Thymus (tissue), 11 donors: ENCODE data around the gene INIP. TPM values are rescaled to one million over a fixed set of nuclear protein-coding genes. Genes with fewer than 3 reads are reported as not detected.
A peak's percentile ranks its signal among the peaks of the same experiment; 100 is the strongest.

Experiments
- DNase-seq, 9 donors: peaks; one replicate each; pipeline ENCODE4 v3.0.0-alpha.2; 2013; ENCODE audit warnings: low spot score in 9 of 9, low read depth in 6 of 9, missing footprints in 1 of 9
- H3K27ac ChIP-seq, 2 donors: one replicate each; pipeline ENCODE4 v1.5.1; 2013; ENCODE audit warnings: control low read depth in 1 of 2, low read depth in 1 of 2, low read length in 1 of 2, mild to moderate bottlenecking in 1 of 2, moderate library complexity in 1 of 2
- H3K27me3 ChIP-seq, 2 donors: one replicate each; pipeline ENCODE4 v1.5.1; 2013; ENCODE audit warnings: low read length in 1 of 2; ENCODE audit not compliant: control insufficient read depth in 2 of 2, insufficient read depth in 1 of 2
- H3K36me3 ChIP-seq, 2 donors: one replicate each; pipeline ENCODE4 v1.5.1; 2013; ENCODE audit warnings: low read length in 1 of 2, mild to moderate bottlenecking in 1 of 2, moderate library complexity in 1 of 2; ENCODE audit not compliant: control insufficient read depth in 2 of 2, insufficient read depth in 2 of 2
- H3K4me1 ChIP-seq, 2 donors: one replicate each; pipeline ENCODE4 v1.5.1; 2013; ENCODE audit warnings: low read length in 2 of 2; ENCODE audit not compliant: control insufficient read depth in 2 of 2, insufficient read depth in 2 of 2
- H3K4me3 ChIP-seq, 2 donors: one replicate each; pipeline ENCODE4 v1.5.1; 2013; ENCODE audit warnings: low read length in 2 of 2, control low read depth in 1 of 2, mild to moderate bottlenecking in 1 of 2
- H3K9me3 ChIP-seq, 2 donors: one replicate each; pipeline ENCODE4 v1.5.1; 2013; ENCODE audit warnings: low read length in 1 of 2, mild to moderate bottlenecking in 1 of 2; ENCODE audit not compliant: control insufficient read depth in 2 of 2, insufficient read depth in 1 of 2
- WGBS: extraction: QIAGEN DNeasy Blood & Tissue Kit; methylation state at CpG from one replicate; pipeline ENCODE4 v1.1.7; 2013; 5-methylcytosine and 5-hydroxymethylcytosine counted together
- polyA plus RNA-seq: library from polyadenylated mRNA; stranded (reverse); fragments of 200-250 nt; gene quantifications from one replicate; pipeline ENCODE4 v1.2.3, GENCODE V29; 2013
- total RNA-seq: library from RNA; stranded (reverse); fragments of 120-200 nt; gene quantifications from one replicate; pipeline ENCODE4 v1.2.4, GENCODE V29; 2013
- donor health status: healthy.

INIP gene
- total and polyA plus RNA-seq, 2 donors, result 21.1 to 23.0 TPM

DNA sequence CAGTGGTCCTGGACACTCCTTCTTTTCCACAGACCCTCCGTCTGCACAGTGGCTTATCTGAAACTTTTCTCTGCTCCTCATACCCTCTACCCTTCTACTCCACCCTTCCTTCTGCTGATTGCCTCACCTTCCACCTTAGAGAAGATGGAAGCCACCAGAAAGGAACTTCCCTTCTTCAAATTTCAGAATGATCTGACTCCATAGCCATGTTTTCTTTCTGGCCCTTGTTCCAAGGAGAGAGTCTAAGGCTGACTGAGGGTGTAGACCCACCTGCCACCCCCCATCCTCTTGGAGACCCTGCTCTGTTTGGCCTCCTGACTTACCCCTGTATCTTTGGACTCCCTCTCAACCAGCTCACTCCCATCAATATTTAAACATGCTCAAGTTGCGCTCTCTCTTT lies 40.0 kb upstream of the INIP start:
- H3K27ac ChIP-seq, result no peak overlapping the region
- no peaks in the 10 kb centered on the region for H3K27me3 ChIP-seq
- 94% methylated on average over 2 of the region's 2 CpGs for WGBS
- DNase-seq, result no peak
- no peaks in the 10 kb centered on the region for H3K36me3 ChIP-seq
- no peaks in the 10 kb centered on the region for H3K9me3 ChIP-seq
- H3K4me1 ChIP-seq, result peaks cover 7 to 12% of the 10 kb centered on the region in 2 donors
- no peak overlapping the region for H3K4me3 ChIP-seq

DNA sequence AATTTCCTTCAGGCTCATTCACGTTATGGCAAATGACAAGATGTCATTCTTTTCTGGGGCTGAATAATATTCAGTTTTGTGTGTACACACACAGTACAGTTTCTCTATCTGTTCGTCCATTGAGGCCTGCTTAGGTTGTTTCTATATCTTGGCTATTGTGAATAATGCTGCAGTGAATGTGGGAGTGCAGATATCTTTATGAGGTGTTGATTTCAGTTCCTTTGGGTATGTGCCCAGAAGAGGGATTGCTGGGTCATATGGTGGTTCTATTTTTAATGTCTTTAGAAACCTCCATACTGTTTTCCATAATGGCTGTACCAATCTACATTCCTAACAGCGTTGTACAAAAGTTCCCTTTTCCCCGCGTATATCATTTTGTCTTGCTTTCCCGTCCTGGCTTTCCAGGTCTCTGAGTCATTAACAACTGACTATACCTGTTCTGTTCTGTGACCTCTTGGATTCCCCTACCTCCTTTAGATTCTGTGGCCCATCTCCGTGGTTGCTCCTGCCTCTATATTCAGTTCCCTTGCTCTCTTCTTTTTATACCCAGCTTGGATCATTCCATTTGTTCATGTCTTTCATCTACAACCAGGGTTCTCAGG lies 39.5 kb upstream of the INIP start:
- DNase-seq, result no peak
- H3K27me3 ChIP-seq, result no peaks in the 10 kb centered on the region
- WGBS, result 89% methylated on average over 7 of the region's 7 CpGs
- no peaks in the 10 kb centered on the region for H3K36me3 ChIP-seq
- H3K9me3 ChIP-seq, result no peaks in the 10 kb centered on the region
- no peak overlapping the region for H3K27ac ChIP-seq
- no peak overlapping the region for H3K4me3 ChIP-seq
- peaks cover 7 to 15% of the 10 kb centered on the region in 2 donors for H3K4me1 ChIP-seq

DNA sequence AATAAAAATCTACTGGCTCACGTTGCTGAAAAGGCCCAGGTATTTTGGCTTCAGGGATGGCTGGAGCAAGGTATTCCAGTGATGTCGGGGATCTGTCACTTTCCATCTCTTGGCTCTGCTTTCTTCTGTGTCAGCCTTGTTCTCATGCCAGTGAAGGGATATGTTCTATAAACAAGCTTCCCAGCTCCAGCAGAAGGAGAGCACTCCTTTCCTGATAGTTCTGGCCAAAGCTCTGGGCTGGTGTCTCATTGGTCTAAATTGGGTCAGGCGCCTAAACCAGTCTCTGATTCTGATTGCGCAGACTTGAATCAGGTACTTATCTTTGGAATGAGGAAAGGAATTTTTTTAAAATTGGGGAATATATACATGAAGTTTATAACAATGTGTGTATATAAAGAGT lies 37.8 kb upstream of the INIP start:
- Histone ChIP-seq H3K27ac (no peak overlapping the region), H3K4me1 (peaks cover 14 to 27% of the 10 kb centered on the region in 2 donors), H3K27me3 (peaks cover 0 to 2% of the 10 kb centered on the region in 2 donors), H3K4me3 (no peak overlapping the region), H3K9me3 (no peaks in the 10 kb centered on the region), H3K36me3 (no peaks in the 10 kb centered on the region)
- no peak for DNase-seq
- WGBS, result 96% methylated on average over 4 of the region's 4 CpGs

DNA sequence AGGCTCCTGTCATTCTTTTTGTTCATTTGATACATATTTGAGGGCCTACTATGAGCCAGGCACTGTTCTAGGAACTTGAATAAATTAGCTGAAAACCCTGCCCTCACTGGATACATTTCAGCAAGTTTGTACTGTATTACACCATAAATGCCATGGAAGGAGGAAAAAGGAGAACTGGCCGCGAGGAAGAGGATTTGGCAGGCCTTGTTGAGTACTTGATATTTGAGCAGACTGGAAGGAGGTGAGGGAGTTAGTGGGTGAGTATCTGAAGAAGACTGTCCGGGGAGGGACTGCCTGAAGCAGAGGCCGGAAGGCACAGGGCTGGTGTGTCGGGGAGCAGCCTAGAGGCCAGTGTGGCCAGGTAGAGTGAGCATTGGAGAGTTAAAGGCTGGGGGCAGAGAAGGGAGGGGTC lies 37.1 kb upstream of the INIP start:
- WGBS, result 85% methylated on average over 5 of the region's 5 CpGs
- no peaks in the 10 kb centered on the region for H3K36me3 ChIP-seq
- DNase-seq, result no peak
- no peak overlapping the region for H3K4me3 ChIP-seq
- H3K9me3 ChIP-seq, result no peaks in the 10 kb centered on the region
- H3K27ac ChIP-seq, result no peak overlapping the region
- H3K27me3 ChIP-seq, result peaks cover 0 to 2% of the 10 kb centered on the region in 2 donors
- H3K4me1 ChIP-seq, result peaks cover 15 to 30% of the 10 kb centered on the region in 2 donors

- Histone ChIP-seq H3K27me3 (peaks cover 0 to 2% of the 10 kb centered on the region in 2 donors), H3K4me3 (no peak overlapping the region), H3K27ac (no peak overlapping the region), H3K4me1 (peaks cover 16 to 35% of the 10 kb centered on the region in 2 donors), H3K36me3 (no peaks in the 10 kb centered on the region), H3K9me3 (no peaks in the 10 kb centered on the region)
- DNase-seq, result peak in 2 of 9 donors; percentile 19 to 51
- 65% methylated on average over 3 of the region's 3 CpGs for WGBS
These were observed 36.7 kb upstream of the INIP start for GRCh38 chr9:112754578-112754977.

DNA sequence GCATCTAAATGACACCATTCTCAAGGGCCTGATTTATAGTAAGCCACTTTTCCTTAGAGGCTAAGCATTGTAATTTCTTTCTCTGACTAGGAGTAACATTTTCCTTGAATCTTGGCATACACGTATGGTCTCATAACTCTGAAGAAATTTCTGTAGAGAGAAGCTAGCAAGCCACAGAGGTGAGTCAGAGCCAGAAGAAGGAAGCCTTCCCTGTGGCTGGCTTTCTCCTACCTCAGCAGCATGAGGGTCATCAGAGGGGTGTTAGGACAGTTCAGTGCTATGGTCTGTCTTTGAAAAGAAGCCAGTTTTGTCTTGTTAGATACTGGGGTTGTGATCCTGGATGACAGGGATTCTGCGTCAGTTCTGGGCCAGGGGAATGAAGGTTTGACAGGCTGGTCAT lies 35.8 kb upstream of the INIP start:
- H3K27ac ChIP-seq, result no peak overlapping the region
- no peaks in the 10 kb centered on the region for H3K36me3 ChIP-seq
- DNase-seq, result no peak
- peaks cover 16 to 35% of the 10 kb centered on the region in 2 donors for H3K4me1 ChIP-seq
- no peaks in the 10 kb centered on the region for H3K9me3 ChIP-seq
- no peak overlapping the region for H3K4me3 ChIP-seq
- peaks cover 0 to 2% of the 10 kb centered on the region in 2 donors for H3K27me3 ChIP-seq
- WGBS, result 95% methylated on average over 2 of the region's 2 CpGs

DNA sequence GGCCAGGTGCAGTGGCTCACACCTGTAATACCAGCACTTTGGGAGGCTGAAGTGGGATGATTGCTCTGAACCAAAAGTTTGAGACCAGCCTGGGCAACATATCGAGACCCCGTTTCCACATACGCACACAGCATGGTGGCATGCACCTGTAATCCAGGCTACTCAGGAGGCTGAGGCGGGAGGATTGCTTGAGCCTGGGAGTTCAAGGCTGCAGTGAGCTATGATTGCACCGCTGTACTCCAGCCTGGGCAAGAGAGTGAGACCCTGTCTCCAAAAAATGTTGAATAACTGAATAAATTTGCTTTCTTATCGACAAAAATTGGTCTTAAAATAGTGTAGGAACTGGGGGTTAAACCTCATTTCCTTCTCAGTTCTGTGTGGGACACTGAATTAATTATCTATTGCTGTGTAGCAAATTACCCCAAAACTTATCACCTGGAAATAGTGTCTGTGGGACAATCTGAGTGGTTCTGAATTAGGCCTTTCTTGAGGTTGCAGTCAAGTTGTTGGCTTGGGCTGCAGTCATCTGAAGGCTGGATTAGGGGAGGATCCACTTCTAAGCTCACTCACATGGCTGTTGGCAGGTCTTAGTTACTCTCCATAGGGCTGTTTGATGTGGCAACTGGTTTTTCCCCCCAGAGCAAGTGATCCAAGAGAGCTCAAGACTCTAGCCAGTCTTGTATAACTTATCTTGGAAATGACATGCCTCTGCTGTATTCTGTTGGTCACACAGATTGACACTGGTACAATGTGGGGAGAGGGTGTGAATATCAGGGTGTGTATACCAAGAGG lies 34.6 kb upstream of the INIP start:
- 81% methylated on average over 6 of the region's 6 CpGs for WGBS
- H3K27ac ChIP-seq, result no peak overlapping the region
- H3K4me1 ChIP-seq, result peaks cover 16 to 35% of the 10 kb centered on the region in 2 donors

DNA sequence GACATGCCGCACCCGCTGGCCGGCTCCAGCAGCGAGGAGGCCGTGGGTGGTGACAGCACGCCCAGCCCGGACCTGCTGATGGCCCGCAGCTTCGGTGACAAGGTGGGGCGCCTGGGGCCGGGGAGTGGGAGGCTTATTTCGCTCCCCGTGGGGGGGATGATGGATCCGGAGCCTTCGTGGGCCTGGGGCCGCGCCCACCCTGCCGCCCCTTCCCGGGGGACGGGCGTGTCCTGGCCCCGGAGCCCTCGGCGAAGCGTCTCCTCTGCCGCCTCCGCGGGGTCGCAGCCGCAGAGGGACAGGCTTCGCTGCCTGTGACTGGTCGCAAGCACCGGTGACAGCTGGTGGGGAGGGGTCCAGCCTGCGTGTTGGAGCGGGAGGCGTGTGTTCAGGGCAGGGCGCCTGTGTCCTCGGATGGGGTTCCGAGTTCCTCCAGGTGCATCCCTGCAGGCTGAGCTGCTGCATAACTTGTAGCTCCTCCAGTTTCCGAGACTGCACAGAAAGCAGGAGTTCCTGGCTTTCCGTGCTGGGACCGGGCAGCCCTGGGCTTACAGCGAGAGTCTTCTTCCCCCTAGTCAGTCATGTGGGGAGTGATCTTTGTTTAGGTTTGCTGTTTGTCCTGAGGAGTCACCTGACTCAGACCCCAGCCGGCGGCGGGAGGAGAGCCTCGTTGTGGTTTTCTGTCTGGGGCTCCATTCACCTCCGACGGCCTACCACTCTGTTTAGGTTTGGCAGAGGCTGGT lies 33.3 kb upstream of the INIP start:
- Histone ChIP-seq H3K27ac (peak overlapping the region; percentile 36 to 71), H3K4me1 (peaks cover 16 to 35% of the 10 kb centered on the region in 2 donors), H3K4me3 (peak overlapping the region; percentile 61 to 85), H3K36me3 (no peaks in the 10 kb centered on the region), H3K27me3 (peaks cover 0 to 2% of the 10 kb centered on the region in 2 donors), H3K9me3 (no peaks in the 10 kb centered on the region)
- peak in 7 of 9 donors; percentile 23 to 62 (median 34) for DNase-seq
- WGBS, result under 1% methylated on average over 49 of the region's 49 CpGs

More for the DNA sequence above, 34.6 kb upstream of the INIP start:
- no peaks in the 10 kb centered on the region for H3K36me3 ChIP-seq
- DNase-seq, result no peak
- no peaks in the 10 kb centered on the region for H3K9me3 ChIP-seq
- H3K4me3 ChIP-seq, result no peak overlapping the region
- peaks cover 0 to 2% of the 10 kb centered on the region in 2 donors for H3K27me3 ChIP-seq

DNA sequence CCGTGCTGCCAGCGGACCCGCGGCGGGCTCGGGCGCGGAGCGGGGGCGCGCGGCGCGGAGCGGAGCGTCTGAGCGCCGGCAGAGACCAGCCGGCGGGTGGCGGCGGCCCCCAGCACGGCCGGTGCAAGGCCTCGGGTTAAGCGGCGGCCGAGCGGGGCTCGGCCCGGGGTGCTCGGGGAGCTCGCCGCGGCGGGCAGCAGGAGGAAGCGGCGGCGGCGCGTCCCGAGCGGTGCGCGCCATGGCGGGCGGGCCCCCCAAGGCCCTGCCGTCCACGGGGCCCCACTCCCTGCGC lies 32.8 kb upstream of the INIP start:
- H3K27ac ChIP-seq, result peak overlapping the region in 1 of 2 donors; percentile 71
- peak overlapping the region; percentile 61 to 85 for H3K4me3 ChIP-seq
- DNase-seq, result no peak
- peaks cover 0 to 2% of the 10 kb centered on the region in 2 donors for H3K27me3 ChIP-seq
- no peaks in the 10 kb centered on the region for H3K36me3 ChIP-seq
- WGBS, result under 1% methylated on average over 50 of the region's 50 CpGs
- H3K4me1 ChIP-seq, result peaks cover 16 to 35% of the 10 kb centered on the region in 2 donors
- no peaks in the 10 kb centered on the region for H3K9me3 ChIP-seq
